SU-DHL-6 (cell line): Measurements from ENCODE around the gene KLHL20.

Experiments
- CTCF ChIP-seq: fragments of 200-600 bp; sonication (generic); IDR thresholded peaks from one replicate; pipeline ENCODE4 v1.5.1; 2017; ENCODE audit warnings: antibody characterized with exemption, mild to moderate bottlenecking, low read length, moderate library complexity; ENCODE audit not compliant: insufficient read depth, poor library complexity, severe bottlenecking
- EZH2phosphoT487 ChIP-seq: fragments of 200-600 bp; sonication (generic), shearing (Covaris generic); conservative IDR thresholded peaks from 2 replicates; pipeline ENCODE4 v1.6.1; 2018; ENCODE audit warnings: mild to moderate bottlenecking, antibody characterized with exemption, low read length, moderate library complexity, mixed read lengths

GRCh38 chr1:173784997-173785396 is 70.2 kb downstream of the KLHL20 start:
- TF ChIP-seq CTCF (no peak), EZH2phosphoT487 (no peak)
